ENCODE data around the gene ABCC1.
"Not testable (repeated sequence)": the region's sequence is repeated elsewhere in the genome, so short reads cannot be mapped to it uniquely, and the experiment has no call there.

The ABCC1 gene

GRCh38 chr16:16150117-16150877, 200.9 kb downstream of the ABCC1 start:
- Histone ChIP-seq H3K4me3 (ENCODE audit: low read length) (no peak overlapping the region), H3K36me3 (ENCODE audit: control insufficient read depth, insufficient read depth, low read length) (no peaks in the 10 kb centered on the region; the same call in 1 of the 2 replicates), H3K9me3 (ENCODE audit: control insufficient read depth, insufficient read depth, low read length) (no peaks in the 10 kb centered on the region), H3K4me1 (ENCODE audit: control insufficient read depth, insufficient read depth, low read length) (no peaks in the 10 kb centered on the region), H3K27ac (ENCODE audit: low read length) (no peak overlapping the region), H3K27me3 (ENCODE audit: control insufficient read depth, insufficient read depth, low read length) (no peaks in the 10 kb centered on the region)
- DNase-seq (ENCODE audit: low read depth, low spot score) = no peak
- no CpG with 5 or more reads among the region's 28 CpGs for WGBS (ENCODE audit: insufficient coverage, insufficient read length)

DNA sequence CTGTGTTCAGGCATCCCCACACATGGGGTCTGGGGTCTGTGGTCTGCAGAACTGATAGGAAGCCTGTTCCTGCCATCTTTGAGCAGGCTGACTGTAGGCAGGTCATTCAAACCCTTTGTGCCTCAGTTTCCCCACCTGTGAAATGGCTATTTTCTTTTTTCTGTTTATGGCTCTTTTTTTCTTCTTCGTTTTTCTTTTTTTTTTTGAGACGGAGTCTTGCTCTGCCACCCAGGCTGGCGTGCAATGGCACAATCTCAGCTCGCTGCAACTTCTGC, 201.4 kb downstream of the ABCC1 start:
- Histone ChIP-seq H3K9me3 (ENCODE audit: control insufficient read depth, insufficient read depth, low read length) (no peaks in the 10 kb centered on the region), H3K27me3 (ENCODE audit: control insufficient read depth, insufficient read depth, low read length) (no peaks in the 10 kb centered on the region), H3K4me3 (ENCODE audit: low read length) (no peak overlapping the region), H3K4me1 (ENCODE audit: control insufficient read depth, insufficient read depth, low read length) (no peaks in the 10 kb centered on the region), H3K27ac (ENCODE audit: low read length) (no peak overlapping the region), H3K36me3 (ENCODE audit: control insufficient read depth, insufficient read depth, low read length) (no peaks in the 10 kb centered on the region; the same call in 1 of the 2 replicates)
- DNase-seq (ENCODE audit: low read depth, low spot score) = no peak
- no CpG with 5 or more reads among the region's 4 CpGs for WGBS (ENCODE audit: insufficient coverage, insufficient read length)

- Histone ChIP-seq H3K4me1 (ENCODE audit: control insufficient read depth, insufficient read depth, low read length) (no peaks in the 10 kb centered on the region), H3K9me3 (ENCODE audit: control insufficient read depth, insufficient read depth, low read length) (no peaks in the 10 kb centered on the region), H3K4me3 (ENCODE audit: low read length) (no peak overlapping the region), H3K36me3 (ENCODE audit: control insufficient read depth, insufficient read depth, low read length) (no peaks in the 10 kb centered on the region; the same call in 1 of the 2 replicates), H3K27ac (ENCODE audit: low read length) (no peak overlapping the region), H3K27me3 (ENCODE audit: control insufficient read depth, insufficient read depth, low read length) (no peaks in the 10 kb centered on the region)
- DNase-seq (ENCODE audit: low read depth, low spot score) = no peak
- no CpG with 5 or more reads among the region's 8 CpGs for WGBS (ENCODE audit: insufficient coverage, insufficient read length)
Measured at GRCh38 chr16:16151315-16151714, 201.9 kb downstream of the ABCC1 start.

DNA sequence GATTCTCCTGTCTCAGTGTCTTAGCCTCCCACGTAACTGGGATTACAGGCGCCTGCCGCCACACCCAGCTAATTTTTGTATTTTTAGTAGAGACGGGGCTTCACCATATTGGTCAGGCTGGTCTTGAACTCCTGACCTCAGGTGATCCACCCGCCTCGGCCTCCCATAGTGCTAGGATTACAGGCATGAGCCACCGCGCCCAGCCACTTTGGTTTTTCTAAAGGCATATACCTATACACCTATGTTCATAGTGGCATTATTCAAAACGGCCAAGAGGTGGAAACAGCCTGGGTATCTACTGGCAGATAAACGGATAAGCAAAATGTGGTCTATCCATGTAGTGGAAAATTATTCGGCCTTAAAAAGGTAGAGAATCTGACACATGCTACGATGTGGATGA, 203.6 kb downstream of the ABCC1 start:
- DNase-seq (ENCODE audit: low read depth, low spot score); H3K9me3 ChIP-seq (ENCODE audit: control insufficient read depth, insufficient read depth, low read length); H3K4me3 ChIP-seq (ENCODE audit: low read length); H3K27ac ChIP-seq (ENCODE audit: low read length); H3K4me1 ChIP-seq (ENCODE audit: control insufficient read depth, insufficient read depth, low read length); H3K27me3 ChIP-seq (ENCODE audit: control insufficient read depth, insufficient read depth, low read length); H3K36me3 ChIP-seq (ENCODE audit: control insufficient read depth, insufficient read depth, low read length): not testable (repeated sequence)
- no CpG with 5 or more reads among the region's 12 CpGs for WGBS (ENCODE audit: insufficient coverage, insufficient read length)

DNA sequence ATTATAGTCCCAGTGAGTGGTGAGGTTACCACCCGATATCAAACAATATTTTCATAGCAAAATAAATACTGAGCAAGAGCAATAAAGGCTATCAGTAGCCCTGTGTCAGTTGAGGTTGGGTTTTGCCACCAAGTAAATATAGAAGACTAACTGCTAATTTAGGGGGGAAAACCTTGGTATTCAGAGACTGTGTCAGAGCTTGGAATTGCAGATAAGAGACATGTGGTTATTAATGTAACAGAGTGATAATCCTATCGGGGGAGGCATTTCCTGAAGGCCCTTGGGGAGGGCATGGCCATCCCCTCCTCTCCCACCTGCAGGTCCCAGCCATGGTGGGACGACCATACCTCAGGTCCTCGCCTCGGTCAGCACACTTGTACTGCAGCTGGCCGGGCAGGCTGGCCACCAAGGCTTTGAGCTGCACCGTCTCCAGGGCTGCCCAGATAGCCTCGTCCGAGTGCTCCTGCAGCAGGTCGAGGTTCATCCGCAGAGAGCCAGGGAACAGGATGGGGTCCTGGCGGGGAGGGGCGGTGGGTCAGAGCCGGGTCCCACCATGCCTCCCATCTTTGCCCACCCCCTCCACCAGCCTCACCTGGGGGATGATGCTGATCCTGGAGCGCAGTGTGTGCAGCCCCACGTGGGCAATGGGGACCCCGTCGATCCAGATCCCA, 205.0 kb downstream of the ABCC1 start:
- no peaks in the 10 kb centered on the region for H3K27me3 ChIP-seq (ENCODE audit: control insufficient read depth, insufficient read depth, low read length)
- WGBS (ENCODE audit: insufficient coverage, insufficient read length) = no CpG with 5 or more reads among the region's 18 CpGs
- no peaks in the 10 kb centered on the region for H3K4me1 ChIP-seq (ENCODE audit: control insufficient read depth, insufficient read depth, low read length)
- no peak overlapping the region for H3K4me3 ChIP-seq (ENCODE audit: low read length)
- no peaks in the 10 kb centered on the region for H3K36me3 ChIP-seq (ENCODE audit: control insufficient read depth, insufficient read depth, low read length)
- H3K9me3 ChIP-seq (ENCODE audit: control insufficient read depth, insufficient read depth, low read length) = no peaks in the 10 kb centered on the region
- DNase-seq (ENCODE audit: low read depth, low spot score) = no peak
- no peak overlapping the region for H3K27ac ChIP-seq (ENCODE audit: low read length)

DNA sequence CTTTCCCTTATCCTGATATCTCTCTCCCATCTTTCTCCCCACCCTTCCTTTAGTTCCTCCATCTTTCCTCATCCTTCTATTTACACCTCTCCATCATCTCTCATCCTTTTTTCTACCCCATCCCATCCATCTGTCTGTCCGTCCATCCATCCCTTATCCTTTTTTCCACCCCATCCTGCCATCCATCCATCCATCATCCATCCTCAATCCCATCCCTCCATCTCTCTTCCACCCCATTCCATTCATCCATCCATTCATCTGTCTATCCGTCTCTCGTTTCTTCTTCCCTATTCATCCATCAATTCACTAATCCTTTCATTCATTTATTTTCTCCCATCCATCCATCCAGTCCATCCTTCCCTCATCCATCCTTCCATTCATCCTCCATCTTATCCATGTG, 205.8 kb downstream of the ABCC1 start:
- no peak for DNase-seq (ENCODE audit: low read depth, low spot score)
- Histone ChIP-seq H3K9me3 (ENCODE audit: control insufficient read depth, insufficient read depth, low read length) (no peaks in the 10 kb centered on the region), H3K27me3 (ENCODE audit: control insufficient read depth, insufficient read depth, low read length) (no peaks in the 10 kb centered on the region), H3K36me3 (ENCODE audit: control insufficient read depth, insufficient read depth, low read length) (no peaks in the 10 kb centered on the region), H3K4me1 (ENCODE audit: control insufficient read depth, insufficient read depth, low read length) (no peaks in the 10 kb centered on the region), H3K4me3 (ENCODE audit: low read length) (no peak overlapping the region), H3K27ac (ENCODE audit: low read length) (no peak overlapping the region)
- 100% methylated on average over 3 of the region's 3 CpGs for WGBS (ENCODE audit: insufficient coverage, insufficient read length)

GRCh38 chr16:16157166-16157565, 207.8 kb downstream of the ABCC1 start:
- no peaks in the 10 kb centered on the region for H3K36me3 ChIP-seq (ENCODE audit: control insufficient read depth, insufficient read depth, low read length)

DNA sequence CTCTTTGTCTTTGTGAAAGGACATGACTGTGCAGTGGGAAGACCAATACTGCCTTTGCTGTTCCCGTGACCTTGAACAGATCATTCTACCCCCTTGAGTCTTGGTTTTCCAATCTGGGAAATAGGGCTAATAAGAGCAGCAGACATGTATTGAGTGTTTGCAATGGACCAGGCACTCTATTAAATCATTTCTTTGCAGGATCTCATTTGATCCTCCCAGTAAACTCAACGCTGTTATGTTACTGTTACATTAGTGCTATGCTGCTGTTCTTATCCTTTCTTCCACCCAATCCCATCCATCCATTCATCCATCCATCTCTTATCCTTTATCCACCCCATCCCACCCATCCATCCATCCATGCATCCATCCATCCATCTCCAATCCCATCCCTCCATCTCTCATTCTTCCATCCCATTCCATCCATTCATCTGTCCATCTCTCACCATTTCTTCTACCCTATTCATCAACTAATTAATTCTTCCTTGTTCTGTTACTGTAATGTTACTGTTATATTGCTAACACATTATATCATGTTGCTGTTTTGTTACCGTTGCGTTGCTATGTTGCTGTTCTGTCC, 208.8 kb downstream of the ABCC1 start:
- Histone ChIP-seq H3K9me3 (ENCODE audit: control insufficient read depth, insufficient read depth, low read length) (no peaks in the 10 kb centered on the region; the same call in 1 of the 2 replicates), H3K4me1 (ENCODE audit: control insufficient read depth, insufficient read depth, low read length) (no peaks in the 10 kb centered on the region), H3K27ac (ENCODE audit: low read length) (no peak overlapping the region), H3K4me3 (ENCODE audit: low read length) (no peak overlapping the region), H3K36me3 (ENCODE audit: control insufficient read depth, insufficient read depth, low read length) (no peaks in the 10 kb centered on the region), H3K27me3 (ENCODE audit: control insufficient read depth, insufficient read depth, low read length) (no peaks in the 10 kb centered on the region)
- DNase-seq (ENCODE audit: low read depth, low spot score) = no peak
- WGBS (ENCODE audit: insufficient coverage, insufficient read length) = no CpG with 5 or more reads among the region's 4 CpGs

More at GRCh38 chr16:16157166-16157565, 207.8 kb downstream of the ABCC1 start:
- no peaks in the 10 kb centered on the region for H3K27me3 ChIP-seq (ENCODE audit: control insufficient read depth, insufficient read depth, low read length)
- H3K4me3 ChIP-seq (ENCODE audit: low read length) = no peak overlapping the region
- H3K4me1 ChIP-seq (ENCODE audit: control insufficient read depth, insufficient read depth, low read length) = no peaks in the 10 kb centered on the region
- no peak for DNase-seq (ENCODE audit: low read depth, low spot score)
- no peak overlapping the region for H3K27ac ChIP-seq (ENCODE audit: low read length)
- no peaks in the 10 kb centered on the region for H3K9me3 ChIP-seq (ENCODE audit: control insufficient read depth, insufficient read depth, low read length)
- no CpG with 5 or more reads among the region's 1 CpG for WGBS (ENCODE audit: insufficient coverage, insufficient read length)

DNA sequence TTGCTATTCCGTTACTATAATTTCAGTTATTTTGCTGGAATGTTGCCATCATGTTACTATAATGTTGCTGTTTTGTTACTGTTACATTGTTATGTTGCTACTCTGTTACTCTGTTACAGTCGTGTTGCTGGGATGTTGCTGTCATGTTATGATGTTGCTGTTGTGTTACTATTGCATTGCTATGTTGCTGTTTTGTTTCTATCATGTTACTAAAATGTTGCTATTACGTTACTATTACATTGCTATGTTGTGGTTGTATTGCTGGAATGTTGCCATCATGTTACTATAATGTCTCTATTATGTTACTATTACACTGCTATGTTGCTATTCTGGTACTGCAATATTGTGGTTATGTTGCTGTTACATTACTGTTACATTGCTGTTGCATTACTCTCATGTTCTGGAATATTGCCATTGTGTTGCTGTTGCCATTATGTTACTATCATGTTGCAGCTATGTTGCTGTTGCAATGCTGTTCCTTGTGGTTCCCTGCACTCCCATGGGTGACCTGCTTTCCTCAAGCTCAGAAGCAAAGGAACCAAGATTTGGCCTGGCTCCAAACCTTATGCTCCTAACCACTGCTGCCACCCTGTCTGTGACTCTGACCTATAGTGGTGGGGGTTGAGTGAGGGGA, 209.4 kb downstream of the ABCC1 start:
- Histone ChIP-seq H3K9me3 (ENCODE audit: control insufficient read depth, insufficient read depth, low read length) (no peaks in the 10 kb centered on the region; the same call in 1 of the 2 replicates), H3K36me3 (ENCODE audit: control insufficient read depth, insufficient read depth, low read length) (no peaks in the 10 kb centered on the region), H3K4me3 (ENCODE audit: low read length) (no peak overlapping the region), H3K4me1 (ENCODE audit: control insufficient read depth, insufficient read depth, low read length) (no peaks in the 10 kb centered on the region), H3K27ac (ENCODE audit: low read length) (no peak overlapping the region), H3K27me3 (ENCODE audit: control insufficient read depth, insufficient read depth, low read length) (no peaks in the 10 kb centered on the region)
- WGBS (ENCODE audit: insufficient coverage, insufficient read length) = no CpG with 5 or more reads among the region's 3 CpGs
- DNase-seq (ENCODE audit: low read depth, low spot score) = no peak

- no peaks in the 10 kb centered on the region; the same call in 1 of the 2 replicates for H3K9me3 ChIP-seq (ENCODE audit: control insufficient read depth, insufficient read depth, low read length)
- no peak for DNase-seq (ENCODE audit: low read depth, low spot score)
- H3K27ac ChIP-seq (ENCODE audit: low read length) = no peak overlapping the region
- no peak overlapping the region for H3K4me3 ChIP-seq (ENCODE audit: low read length)
- WGBS (ENCODE audit: insufficient coverage, insufficient read length) = no CpG with 5 or more reads among the region's 3 CpGs
- H3K27me3 ChIP-seq (ENCODE audit: control insufficient read depth, insufficient read depth, low read length) = no peaks in the 10 kb centered on the region
- H3K36me3 ChIP-seq (ENCODE audit: control insufficient read depth, insufficient read depth, low read length) = no peaks in the 10 kb centered on the region
- H3K4me1 ChIP-seq (ENCODE audit: control insufficient read depth, insufficient read depth, low read length) = no peaks in the 10 kb centered on the region
Measured at GRCh38 chr16:16159662-16160061, 210.2 kb downstream of the ABCC1 start.

Measured in iPS DF 6.9 (cell line).